Measurements from ENCODE around the gene CIB4.

Gene CIB4

DNA sequence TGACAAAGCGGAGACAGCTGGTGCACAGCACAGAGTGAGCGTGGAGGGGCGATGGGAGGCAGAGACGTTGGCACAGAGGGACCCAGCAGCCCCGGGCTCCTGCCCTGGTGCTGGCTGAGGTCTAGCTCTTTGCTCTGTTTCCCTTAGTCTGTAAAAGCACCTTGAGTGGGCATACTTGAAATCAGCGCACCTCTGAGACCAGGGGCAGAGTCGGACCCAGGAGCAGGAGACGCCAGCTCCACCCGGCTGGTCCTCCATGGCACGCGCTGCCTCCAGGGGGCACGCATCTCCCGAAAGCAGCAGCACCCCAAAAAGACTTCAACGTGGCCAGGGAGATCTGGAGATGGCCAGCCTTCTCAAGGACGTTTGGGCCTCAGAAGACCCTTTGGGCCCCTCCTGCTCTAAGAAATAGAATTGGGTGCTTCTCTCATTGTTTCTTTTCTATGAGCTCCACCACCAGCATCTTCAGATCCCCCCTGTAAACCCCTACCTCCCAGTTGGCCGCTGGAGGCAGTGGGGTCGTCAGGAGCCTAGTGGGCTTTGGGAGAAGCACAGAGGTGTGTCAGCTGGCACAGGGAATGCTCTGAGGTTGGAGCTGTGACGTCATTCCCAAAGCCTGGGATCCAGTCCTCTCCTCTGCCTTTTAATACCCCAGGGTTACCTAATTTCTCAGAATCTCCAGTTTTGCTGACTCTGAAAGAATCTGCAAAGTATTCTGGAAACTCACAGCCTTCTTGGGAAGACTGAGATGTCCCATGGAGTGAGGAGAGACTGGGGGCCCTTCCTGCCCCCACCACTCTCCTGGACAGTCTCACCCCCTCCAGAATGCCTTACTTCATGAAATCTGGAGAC lies 58.9 kb downstream of the CIB4 start:
- DNase-seq (ENCODE audit: low read depth) = no peak

DNA sequence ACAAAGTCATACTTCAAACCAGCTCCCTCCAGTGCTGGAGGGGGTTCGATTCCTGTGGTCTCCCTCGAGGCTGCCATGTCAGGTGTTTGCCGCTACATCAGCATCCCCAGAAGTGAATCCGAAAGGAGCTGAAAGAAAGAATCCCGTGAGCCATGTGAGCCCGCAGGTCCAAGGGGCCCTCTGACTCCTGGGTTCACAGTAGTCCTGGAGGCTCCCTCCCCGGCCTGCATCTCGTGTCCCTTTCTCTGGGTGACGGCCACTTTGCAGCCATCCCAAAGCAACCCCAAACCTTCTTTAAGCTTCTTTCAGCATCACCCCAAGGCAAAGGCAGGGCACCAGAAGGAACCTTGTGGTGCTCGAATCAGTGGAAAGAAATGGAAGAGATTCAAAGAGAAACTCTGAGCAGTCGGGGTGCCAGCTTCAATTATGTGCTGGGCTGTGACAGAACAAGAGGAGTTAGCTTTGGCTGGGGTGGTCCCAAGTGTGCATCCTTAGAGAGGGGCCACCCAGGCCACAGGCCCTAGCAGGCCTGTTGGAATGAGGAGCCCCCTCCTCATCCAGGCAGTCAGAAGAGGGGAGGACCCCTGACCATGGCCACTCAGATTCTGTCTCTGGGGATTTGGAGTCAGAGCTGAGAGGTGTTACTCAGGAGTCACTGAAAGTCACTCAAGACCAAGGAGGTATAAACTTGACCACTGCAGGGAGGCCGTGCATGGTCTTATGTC lies 59.7 kb downstream of the CIB4 start:
- DNase-seq (ENCODE audit: low read depth) = no peak

DNA sequence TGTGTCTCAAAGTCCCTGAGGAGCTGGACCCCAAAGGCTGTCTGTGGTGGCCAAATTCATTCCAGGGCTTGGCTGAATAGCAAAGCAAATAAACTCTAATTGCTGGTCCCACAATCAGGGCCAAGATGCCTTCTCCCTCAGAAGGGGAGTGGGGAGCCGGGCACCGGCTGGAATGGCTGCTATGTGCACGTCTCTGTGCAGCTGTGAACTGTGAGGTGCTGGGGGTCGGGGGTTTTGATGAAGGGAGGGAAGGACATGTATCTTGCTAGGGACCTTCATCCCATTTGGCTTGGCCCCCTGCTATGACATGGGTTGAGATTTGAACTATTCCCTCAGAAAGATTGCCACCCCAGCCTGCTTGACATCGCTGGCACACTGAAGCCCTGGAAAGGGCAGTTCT lies 60.4 kb downstream of the CIB4 start:
- DNase-seq (ENCODE audit: low read depth) = no peak

DNA sequence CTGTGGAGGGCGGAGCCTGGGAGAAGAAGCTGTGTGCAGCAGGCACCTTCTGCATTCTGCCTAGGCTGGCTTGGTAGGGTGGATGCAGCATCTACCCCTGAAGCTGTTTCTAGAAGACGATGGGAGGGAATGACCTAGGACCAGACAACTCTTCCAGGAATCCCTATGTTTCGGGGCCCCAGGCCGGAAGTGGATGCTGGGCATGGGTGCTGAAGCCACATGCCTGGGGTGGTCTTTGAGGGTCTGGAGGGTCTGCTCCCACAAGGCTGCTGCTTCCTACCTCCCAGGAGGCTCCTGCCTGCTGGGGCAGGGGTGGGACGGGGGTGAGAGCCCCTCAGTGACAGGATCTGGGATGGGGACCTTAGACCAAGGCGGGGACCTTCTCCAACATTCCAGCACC lies 61.0 kb downstream of the CIB4 start:
- DNase-seq (ENCODE audit: low read depth) = no peak

DNA sequence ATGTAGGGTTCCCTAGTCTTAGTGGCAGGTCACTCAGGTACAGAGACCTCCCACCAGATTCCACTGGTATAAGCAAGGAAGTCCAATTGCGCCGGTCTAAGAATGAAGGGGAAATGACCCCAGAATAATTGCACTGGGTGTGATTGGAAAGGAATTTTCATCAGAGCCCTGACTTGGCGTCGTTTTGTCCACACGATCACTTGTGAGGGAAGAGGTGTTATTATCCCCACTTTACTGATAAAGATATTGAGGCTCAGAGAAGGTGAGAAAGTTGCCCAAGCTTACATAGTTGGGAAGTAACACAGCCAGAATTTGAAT lies 61.5 kb downstream of the CIB4 start:
- no peak for DNase-seq (ENCODE audit: low read depth)

DNA sequence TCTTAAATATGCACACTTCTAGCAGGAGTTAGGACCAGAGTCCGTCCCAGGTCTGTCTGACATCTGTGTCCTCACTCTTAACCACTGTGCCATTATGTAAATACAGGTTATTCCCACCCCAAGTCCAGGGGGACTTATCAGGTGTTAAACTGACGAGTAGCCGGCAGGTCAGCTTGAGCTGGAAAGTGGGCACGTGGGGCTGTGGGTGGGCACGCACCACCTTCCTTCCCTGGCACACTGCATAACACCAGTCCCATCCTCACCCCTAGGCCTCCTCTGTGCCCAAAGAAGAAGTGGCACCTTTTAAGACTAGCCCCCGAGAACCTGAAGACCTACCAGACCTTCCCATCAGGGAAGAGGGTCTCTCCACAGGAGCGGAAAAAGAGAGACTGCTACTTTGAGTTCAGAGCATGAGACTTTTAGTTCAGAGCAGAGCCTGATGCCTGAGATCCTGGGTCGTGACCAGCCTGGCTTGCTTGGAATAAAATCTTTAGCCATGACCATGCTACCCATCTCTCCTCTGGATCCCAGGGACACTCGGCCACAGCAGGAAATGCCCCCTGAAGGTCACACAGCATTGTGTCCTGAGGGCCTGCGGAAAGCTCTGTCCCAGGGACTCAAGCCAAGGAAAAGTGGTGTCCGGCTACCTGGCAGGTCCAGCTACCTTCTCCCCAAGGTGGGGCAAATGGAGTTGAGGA lies 62.0 kb downstream of the CIB4 start:
- DNase-seq (ENCODE audit: low read depth) = no peak

DNA sequence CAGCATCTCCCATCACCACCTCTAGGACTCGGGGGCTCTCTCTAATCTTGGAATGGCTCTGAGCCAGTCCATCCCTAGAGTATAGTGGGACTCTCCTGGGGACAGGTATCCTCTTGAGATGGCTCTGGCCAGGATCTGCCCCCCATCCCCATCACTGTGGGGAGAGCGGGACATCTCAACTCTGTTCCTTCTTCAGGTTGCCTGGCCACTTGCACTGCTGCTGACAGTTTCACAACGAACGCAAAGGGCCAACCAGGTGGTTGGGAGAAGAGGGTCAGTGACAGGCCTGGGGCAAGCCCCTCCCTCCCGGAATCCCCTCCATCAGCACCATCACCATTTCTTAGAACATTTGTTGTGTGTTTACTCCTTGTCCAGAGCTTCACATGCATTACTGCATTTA lies 62.6 kb downstream of the CIB4 start:
- no peak for DNase-seq (ENCODE audit: low read depth)

DNA sequence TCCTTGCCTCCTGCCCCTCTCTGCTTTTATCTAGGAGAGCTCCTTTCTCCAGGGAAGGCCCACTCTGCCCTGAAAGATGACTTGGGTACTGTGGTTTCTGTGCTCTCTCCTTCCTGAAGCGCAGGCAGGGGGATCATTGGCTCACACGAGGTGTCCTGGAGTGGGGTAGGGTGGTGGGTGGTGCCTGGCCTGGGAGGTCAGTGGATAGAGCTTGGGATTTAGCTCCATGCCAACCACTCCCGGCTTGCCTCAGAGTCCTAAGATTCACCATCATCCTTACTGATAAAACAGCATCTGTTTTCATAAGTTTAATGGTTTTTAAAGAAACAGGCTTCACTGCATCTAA lies 63.1 kb downstream of the CIB4 start:
- DNase-seq (ENCODE audit: low read depth) = no peak

DNA sequence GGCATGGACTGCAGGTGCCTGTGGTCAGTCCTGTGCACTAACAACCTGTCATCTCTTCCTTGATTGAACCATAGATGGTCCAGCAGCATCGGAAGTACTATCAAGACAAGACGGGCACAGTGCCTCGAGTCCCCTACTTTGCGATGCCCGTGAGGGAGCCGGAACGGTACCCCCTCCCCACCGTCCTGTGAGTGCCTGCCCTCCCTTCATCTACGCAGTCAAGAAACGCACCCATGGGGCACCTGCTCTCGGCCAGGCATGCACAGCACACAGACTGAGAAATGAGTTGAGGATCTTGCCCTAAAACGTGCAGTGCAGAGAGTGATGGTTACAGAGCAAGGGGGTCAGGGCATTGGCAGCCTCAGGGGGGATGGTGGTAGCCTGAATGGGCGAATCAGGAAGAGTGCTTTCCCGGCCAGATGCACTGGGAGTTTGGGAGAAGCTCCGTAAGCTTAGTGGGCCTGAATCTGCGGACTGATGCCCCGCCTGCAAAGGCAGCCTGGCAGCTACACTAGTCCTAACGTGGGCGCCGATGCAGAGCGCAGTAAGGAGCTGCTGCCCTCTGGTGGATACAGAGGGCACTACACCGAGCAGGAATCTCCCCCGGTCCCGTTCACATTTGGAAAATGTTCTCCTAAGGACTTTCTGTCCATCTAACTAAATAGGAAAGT lies 63.6 kb downstream of the CIB4 start:
- DNase-seq (ENCODE audit: low read depth) = peak; percentile 57

DNA sequence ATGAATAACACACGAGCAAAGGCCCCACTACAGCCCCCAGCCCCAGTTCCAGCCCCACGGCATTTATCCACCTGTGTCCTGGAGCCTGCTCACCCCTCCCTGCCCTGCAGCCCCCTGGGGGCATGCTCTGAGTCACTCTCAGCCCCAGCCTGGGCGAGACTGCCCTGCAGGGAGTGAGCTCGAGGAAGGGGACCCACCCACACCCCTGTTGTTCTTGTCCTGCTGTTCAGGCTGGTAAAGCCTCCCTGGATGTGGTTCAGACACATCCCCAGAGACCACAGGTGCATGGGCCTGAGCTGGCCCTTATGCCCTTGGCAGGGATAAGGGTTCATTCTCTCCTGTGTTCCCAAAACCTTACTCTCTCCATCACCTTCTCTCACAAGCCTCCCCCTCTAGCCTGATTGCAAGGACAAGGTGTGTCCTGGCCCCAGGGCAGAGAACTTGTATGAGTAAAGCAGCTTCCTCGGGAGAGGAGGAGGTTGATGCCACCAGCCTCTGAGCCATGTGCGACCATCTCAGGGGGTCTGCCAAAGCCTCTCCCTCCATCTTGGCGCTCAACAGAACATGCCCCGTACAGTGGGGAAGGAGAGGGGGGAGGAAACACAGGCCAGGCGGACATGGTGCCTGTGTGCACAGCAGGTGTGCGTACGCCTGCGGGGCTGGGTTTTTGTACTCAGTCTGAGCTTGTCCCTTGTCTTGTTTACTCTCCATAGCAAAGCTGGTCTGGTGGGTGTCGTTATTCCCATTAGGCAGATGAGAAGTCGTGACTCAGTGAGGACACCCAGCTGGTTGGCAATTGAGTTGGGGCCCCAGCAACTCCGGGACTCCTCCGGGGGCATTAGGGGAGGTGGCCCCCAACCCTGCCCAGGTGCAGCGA lies 64.4 kb downstream of the CIB4 start:
- DNase-seq (ENCODE audit: low read depth) = no peak

DNA sequence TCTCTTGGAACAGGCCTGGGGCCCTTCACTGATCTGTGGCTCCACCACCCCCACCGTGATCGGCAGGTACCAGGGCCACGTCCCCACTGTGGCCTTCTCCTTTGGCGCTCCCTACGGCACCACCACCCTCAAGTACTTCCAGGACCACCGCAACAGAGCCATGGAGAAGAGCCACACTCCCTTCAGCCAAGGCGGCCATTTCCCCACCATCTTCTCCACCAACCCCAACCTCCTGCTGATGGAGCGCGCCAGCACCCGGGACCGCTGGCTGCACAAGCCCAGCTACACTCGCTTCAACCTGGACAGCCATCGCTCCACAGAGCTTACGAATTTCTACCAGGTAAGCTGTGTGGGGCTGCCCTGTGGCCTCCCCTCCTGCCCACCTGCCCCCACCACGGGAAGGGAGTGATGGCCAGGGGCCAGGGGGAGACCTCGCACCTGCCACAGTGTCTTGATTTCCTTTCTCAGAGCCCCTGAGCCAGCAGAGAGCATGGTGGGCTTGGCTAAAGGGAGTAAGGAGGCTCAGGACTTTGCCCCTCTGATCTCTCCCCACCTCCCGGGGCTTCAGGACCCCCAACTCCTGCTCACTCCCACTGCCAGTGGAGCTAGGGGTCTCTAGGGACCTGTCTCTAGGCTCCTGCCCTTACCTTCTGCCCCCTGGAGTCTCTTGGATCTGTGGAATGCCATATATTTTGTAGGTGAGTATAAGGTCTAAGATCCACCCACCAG lies 65.2 kb downstream of the CIB4 start:
- DNase-seq (ENCODE audit: low read depth) = no peak

DNA sequence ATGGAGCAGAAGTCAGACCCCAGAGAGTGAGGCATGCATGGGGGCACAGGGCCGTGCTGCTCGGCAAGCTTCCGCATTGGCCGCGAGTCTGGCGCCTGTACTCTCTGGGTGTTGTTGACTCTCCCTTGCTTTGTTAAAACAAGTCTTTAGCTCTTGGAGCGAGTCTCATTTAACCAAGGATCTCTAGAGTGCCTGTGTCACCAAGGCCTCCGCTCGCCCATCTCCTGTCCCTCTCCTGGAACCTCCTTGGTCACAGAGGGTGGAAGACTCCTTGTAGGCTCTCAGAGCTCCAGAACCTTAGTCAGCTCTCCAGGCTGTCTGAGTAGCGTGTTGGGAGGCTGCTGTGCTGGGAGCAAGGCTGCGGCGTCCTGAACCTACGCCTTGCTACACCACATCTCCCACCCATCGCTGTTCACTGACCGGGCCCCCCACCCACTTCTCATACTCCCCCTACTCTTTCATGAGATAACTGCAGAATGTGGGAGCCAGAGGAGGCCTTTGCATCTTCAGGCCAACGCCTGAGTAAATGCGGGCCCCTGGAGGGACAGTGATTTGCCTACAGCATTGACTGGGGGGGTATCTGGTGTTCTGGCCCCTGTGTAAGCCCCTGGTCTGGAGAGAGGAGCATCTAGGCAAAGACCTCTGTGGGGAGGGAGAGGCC lies 66.1 kb downstream of the CIB4 start:
- DNase-seq (ENCODE audit: low read depth) = no peak

DNA sequence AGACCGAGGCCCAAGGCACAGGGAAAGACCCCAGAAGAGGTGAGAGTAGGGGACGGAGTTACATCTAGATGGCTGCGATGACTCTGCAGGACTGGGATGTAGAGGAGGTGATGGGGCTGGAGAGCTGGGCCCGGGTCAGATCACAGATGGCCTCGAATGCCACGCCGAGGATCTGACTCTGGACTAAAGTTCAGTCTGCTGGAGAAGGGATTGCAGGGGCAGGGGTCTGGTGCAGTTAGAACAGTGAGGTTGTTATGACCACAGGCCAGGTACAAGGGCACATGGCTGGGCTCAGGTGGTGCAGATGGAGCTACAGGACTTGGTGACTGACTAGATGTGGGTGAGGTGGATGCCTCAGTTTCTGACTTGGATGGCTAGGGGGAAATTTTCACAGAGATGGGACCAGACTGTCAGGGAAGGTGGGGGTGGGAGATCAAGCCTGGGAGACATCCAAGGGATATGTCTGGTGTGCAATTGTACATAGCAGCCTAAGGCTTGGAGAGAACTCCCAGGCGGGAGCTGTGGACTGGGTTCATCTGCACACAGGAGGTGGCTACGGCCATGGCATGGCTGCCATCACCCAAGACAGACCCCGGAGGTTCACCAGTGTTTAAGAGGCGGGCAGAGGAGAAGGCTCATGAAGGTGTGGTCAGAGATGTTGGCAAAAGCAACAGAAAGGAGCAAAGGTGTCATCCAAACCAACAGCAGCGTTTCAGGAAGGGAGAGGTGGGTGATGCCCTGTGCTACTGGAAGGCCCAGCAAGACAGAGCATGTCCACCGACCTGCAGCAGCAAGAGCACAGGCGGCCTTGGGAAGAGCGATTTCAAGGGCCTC lies 66.9 kb downstream of the CIB4 start:
- DNase-seq (ENCODE audit: low read depth) = no peak

DNA sequence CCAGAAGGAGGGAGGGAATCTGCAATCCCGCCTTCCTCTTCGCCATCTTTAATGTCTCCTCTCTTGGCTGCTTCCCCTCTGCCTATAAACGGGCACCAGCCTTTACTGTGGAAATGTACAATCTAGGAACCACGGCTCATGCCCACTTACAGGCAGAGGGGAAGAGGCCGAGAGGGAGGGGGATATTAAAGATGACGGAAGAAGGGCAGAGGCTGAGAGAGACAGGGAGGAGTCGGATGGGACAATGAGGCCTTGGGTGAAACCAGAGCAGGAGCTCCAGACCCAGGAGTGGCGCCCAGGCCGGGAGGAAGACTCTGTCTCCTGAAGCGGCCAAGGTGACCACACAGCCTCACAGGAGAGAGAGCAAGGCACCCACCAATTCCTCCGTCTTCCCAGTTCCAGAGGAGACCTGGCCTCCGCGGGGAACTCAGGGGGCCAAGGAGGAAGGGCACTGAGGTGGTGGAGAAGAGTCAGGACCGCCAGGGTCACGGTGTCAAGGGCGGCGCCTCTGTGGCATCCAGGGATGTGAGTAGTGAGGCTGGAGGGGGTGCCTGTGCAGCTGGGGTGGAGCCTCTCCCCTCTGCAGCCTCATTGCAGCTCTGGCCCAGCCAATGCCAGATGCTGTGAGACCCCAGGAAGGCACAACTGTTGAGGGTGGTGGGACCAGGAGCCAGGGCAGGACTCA lies 67.8 kb downstream of the CIB4 start:
- no peak for DNase-seq (ENCODE audit: low read depth)

DNA sequence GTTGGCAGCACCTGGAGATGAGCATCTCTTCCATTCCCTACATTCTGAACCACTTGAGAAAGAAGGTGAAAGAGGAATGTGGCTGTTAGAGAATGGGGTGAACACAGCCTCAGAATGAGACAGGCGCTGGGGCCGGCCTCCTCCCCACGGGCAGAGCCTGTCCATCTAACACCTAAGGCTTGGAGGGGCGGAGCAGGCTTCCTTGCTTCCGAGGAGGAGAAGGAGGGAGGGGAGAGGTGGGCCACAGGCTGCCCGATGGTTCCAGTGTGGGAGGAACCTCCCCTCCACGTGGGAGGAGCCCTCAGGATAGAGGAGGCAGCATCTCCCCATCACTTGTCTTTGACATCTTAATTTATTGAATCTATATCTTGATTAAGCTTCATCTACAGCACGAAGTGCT lies 68.6 kb downstream of the CIB4 start:
- DNase-seq (ENCODE audit: low read depth) = no peak

DNA sequence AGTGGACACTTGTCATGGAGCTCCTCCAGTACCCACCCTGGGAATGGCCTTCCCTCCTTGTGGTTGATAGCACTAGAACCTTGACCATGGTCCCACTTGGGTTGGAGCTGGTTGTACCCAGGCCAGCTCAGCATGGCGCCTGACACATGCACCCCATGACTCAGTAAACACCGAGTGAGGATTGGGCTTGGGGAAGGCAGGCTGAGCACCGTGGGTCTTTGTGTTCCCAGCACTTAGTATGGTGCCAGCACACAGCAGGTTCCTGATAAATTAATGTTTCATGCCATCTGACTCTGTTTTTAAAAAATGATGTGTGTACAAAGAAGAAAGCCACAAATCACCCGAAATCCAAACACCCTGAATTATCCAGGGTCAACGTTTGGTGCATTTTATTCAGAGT lies 69.8 kb downstream of the CIB4 start:
- no peak for DNase-seq (ENCODE audit: low read depth)

DNA sequence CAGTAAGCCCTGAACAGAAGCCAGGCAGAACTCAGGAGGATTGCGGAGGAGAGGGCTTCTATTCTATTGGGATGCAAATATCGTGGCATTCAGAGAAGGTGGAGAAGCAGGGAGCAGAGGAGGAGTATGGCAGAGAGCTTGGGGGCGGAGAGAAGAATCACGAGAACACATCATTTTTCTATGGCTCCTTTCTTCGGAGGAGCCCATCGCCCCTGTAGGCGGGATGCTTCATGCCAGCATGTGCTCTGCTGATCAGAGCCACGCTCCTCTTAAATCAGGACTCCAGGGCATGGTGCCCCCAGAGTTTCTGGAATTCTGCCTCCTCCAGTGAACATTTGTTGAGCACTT lies 71.1 kb downstream of the CIB4 start:
- DNase-seq (ENCODE audit: low read depth) = no peak

DNA sequence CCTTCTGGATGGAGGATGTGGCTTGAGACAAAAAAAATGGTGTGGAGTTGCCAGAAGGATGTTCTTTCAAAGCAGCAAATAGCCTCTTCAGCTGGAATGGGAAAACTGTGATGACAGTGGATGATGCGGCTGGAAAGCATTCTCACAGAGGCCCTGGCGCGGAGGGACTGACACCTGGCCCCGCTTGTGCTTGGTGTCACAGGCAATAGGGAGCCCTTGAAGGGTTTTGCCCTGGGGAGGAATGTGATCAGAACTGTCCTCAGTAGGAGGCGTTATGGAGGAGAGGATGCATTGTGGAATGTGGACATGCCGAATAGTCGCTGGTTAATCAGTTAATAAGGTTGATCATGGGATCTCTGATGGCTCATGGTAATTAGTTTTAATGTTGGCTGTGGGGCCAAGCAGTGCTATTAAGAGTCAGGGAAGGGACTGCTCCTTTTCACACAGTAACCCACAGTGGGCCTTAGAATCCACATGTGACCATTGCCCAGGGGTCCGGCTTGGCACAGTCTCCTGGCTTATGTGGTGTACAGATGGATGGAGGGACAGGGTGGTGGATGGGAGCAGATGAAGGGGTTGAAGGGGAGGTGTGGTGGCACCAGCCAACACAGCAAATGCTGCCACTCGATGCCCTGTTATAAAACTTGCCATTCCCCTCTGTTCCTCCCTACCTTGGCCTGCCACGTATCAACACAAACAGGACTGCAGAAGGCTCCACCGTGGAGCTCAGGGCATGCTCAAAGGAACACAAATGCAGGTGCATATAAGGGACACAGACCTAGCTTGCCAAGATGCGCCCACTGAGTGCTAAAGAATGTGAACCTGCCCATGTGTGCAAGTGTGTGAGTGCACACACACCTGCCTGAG lies 71.7 kb downstream of the CIB4 start:
- no peak for DNase-seq (ENCODE audit: low read depth)
